Activated naive CD8-positive, alpha-beta T cell treated with anti-CD3 and anti-CD28 coated beads, Interleukin-2, amount 50 U/mL, for 24 hours (primary cell): Measurements from ENCODE around the gene ADGRG6.
"Not testable (repeated sequence)": the region's sequence is repeated elsewhere in the genome, so short reads cannot be mapped to it uniquely, and the experiment has no call there.

Experiments used
- ATAC-seq: fragments of 150-1000 bp; cut with Tn5 transposase; one replicate; pipeline ENCODE4 v1.10.0; 2021
- DNase-seq: peaks from one replicate; pipeline ENCODE4 v3.0.0; 2021
- H3K27ac Mint-ChIP-seq: one replicate; pipeline ENCODE4 v1.8.0; 2021; ENCODE audit warnings: mild to moderate bottlenecking, mixed read lengths
- H3K27me3 Mint-ChIP-seq: one replicate; pipeline ENCODE4 v1.8.0; 2021; ENCODE audit warnings: mixed read lengths
- H3K36me3 Mint-ChIP-seq: one replicate; pipeline ENCODE4 v1.8.0; 2021; ENCODE audit warnings: low read depth, mixed read lengths
- H3K4me1 Mint-ChIP-seq: one replicate; pipeline ENCODE4 v1.8.0; 2021; ENCODE audit warnings: mixed read lengths
- H3K4me3 Mint-ChIP-seq: one replicate; pipeline ENCODE4 v1.8.0; 2021; ENCODE audit warnings: mild to moderate bottlenecking, moderate library complexity, mixed read lengths
- H3K9me3 Mint-ChIP-seq: one replicate; pipeline ENCODE4 v1.8.0; 2021; ENCODE audit warnings: mixed read lengths

The ADGRG6 gene

GRCh38 chr6:142448091-142448729 is 146.4 kb downstream of the ADGRG6 start:
- H3K36me3 Mint-ChIP-seq = no peaks in the 10 kb centered on the region
- ATAC-seq (no peak), DNase-seq (no peak)
- H3K9me3 Mint-ChIP-seq = no peaks in the 10 kb centered on the region
- peaks cover 3% of the 10 kb centered on the region for H3K4me1 Mint-ChIP-seq
- H3K27ac Mint-ChIP-seq = no peak overlapping the region
- no peak overlapping the region for H3K4me3 Mint-ChIP-seq
- H3K27me3 Mint-ChIP-seq = no peaks in the 10 kb centered on the region

GRCh38 chr6:142450856-142451255 is 149.0 kb downstream of the ADGRG6 start:
- H3K4me3 Mint-ChIP-seq, H3K4me1 Mint-ChIP-seq, H3K27ac Mint-ChIP-seq: not testable (repeated sequence)

GRCh38 chr6:142452993-142453392 is 151.2 kb downstream of the ADGRG6 start:
- H3K4me3 Mint-ChIP-seq = no peak overlapping the region
- H3K9me3 Mint-ChIP-seq = no peaks in the 10 kb centered on the region
- DNase-seq (no peak), ATAC-seq (no peak)
- H3K27ac Mint-ChIP-seq = no peak overlapping the region
- H3K36me3 Mint-ChIP-seq = no peaks in the 10 kb centered on the region
- no peaks in the 10 kb centered on the region for H3K27me3 Mint-ChIP-seq
- H3K4me1 Mint-ChIP-seq = no peaks in the 10 kb centered on the region

More at GRCh38 chr6:142450856-142451255, 149.0 kb downstream of the ADGRG6 start:
- not testable (repeated sequence) for ATAC-seq, DNase-seq, H3K9me3 Mint-ChIP-seq, H3K27me3 Mint-ChIP-seq, H3K36me3 Mint-ChIP-seq

- ATAC-seq = not testable (repeated sequence)
These were observed 152.4 kb downstream of the ADGRG6 start for GRCh38 chr6:142454196-142454595.

GRCh38 chr6:142454848-142455247 is 153.0 kb downstream of the ADGRG6 start:
- H3K9me3 Mint-ChIP-seq, ATAC-seq, DNase-seq, H3K36me3 Mint-ChIP-seq, H3K4me3 Mint-ChIP-seq, H3K27me3 Mint-ChIP-seq, H3K4me1 Mint-ChIP-seq, H3K27ac Mint-ChIP-seq: not testable (repeated sequence)

More at GRCh38 chr6:142454196-142454595, 152.4 kb downstream of the ADGRG6 start:
- not testable (repeated sequence) for H3K4me1 Mint-ChIP-seq, H3K27me3 Mint-ChIP-seq, DNase-seq, H3K36me3 Mint-ChIP-seq, H3K4me3 Mint-ChIP-seq, H3K9me3 Mint-ChIP-seq, H3K27ac Mint-ChIP-seq

- no peaks in the 10 kb centered on the region for H3K36me3 Mint-ChIP-seq
- H3K4me3 Mint-ChIP-seq = no peak overlapping the region
- no peaks in the 10 kb centered on the region for H3K27me3 Mint-ChIP-seq
- peaks cover 3% of the 10 kb centered on the region for H3K9me3 Mint-ChIP-seq
- DNase-seq (no peak), ATAC-seq (no peak)
- H3K27ac Mint-ChIP-seq = no peak overlapping the region
- peaks cover 8% of the 10 kb centered on the region for H3K4me1 Mint-ChIP-seq
These were observed 154.3 kb downstream of the ADGRG6 start for GRCh38 chr6:142455957-142456589.

GRCh38 chr6:142457638-142458406 is 156.0 kb downstream of the ADGRG6 start:
- Mint-ChIP-seq H3K27ac (no peak overlapping the region), H3K4me1 (peaks cover 8% of the 10 kb centered on the region), H3K9me3 (peaks cover 9% of the 10 kb centered on the region), H3K36me3 (peaks cover 2% of the 10 kb centered on the region), H3K4me3 (no peak overlapping the region), H3K27me3 (no peaks in the 10 kb centered on the region)
- no peak for ATAC-seq
- no peak for DNase-seq

- Mint-ChIP-seq H3K4me3 (no peak overlapping the region), H3K27me3 (no peaks in the 10 kb centered on the region), H3K36me3 (peaks cover 2% of the 10 kb centered on the region), H3K4me1 (peaks cover 8% of the 10 kb centered on the region), H3K9me3 (peaks cover 14% of the 10 kb centered on the region), H3K27ac (no peak overlapping the region)
- ATAC-seq = no peak
- no peak for DNase-seq
These were observed 157.0 kb downstream of the ADGRG6 start for GRCh38 chr6:142458836-142459235.

GRCh38 chr6:142459271-142459670 is 157.5 kb downstream of the ADGRG6 start:
- no peak for DNase-seq
- H3K9me3 Mint-ChIP-seq = peaks cover 14% of the 10 kb centered on the region

GRCh38 chr6:142462260-142462659 is 160.5 kb downstream of the ADGRG6 start:
- ATAC-seq = no peak
- no peak for DNase-seq
- peaks cover 14% of the 10 kb centered on the region for H3K9me3 Mint-ChIP-seq
- no peak overlapping the region for H3K4me3 Mint-ChIP-seq
- H3K27me3 Mint-ChIP-seq = peaks cover 3% of the 10 kb centered on the region
- peaks cover 8% of the 10 kb centered on the region for H3K4me1 Mint-ChIP-seq
- no peak overlapping the region for H3K27ac Mint-ChIP-seq
- H3K36me3 Mint-ChIP-seq = peaks cover 2% of the 10 kb centered on the region

More at GRCh38 chr6:142459271-142459670, 157.5 kb downstream of the ADGRG6 start:
- Mint-ChIP-seq H3K27ac (no peak overlapping the region), H3K4me1 (peaks cover 8% of the 10 kb centered on the region), H3K36me3 (peaks cover 2% of the 10 kb centered on the region), H3K4me3 (no peak overlapping the region), H3K27me3 (no peaks in the 10 kb centered on the region)
- ATAC-seq = peak; percentile 49

GRCh38 chr6:142463988-142464387 is 162.2 kb downstream of the ADGRG6 start:
- no peak for ATAC-seq
- peaks cover 3% of the 10 kb centered on the region for H3K27me3 Mint-ChIP-seq
- H3K4me3 Mint-ChIP-seq = no peak overlapping the region

GRCh38 chr6:142469220-142469619 is 167.4 kb downstream of the ADGRG6 start:
- DNase-seq = no peak
- H3K27ac Mint-ChIP-seq = no peak overlapping the region
- peaks cover 3% of the 10 kb centered on the region for H3K9me3 Mint-ChIP-seq

More at GRCh38 chr6:142463988-142464387, 162.2 kb downstream of the ADGRG6 start:
- no peak overlapping the region for H3K27ac Mint-ChIP-seq
- no peak for DNase-seq
- H3K9me3 Mint-ChIP-seq = peaks cover 14% of the 10 kb centered on the region
- peaks cover 2% of the 10 kb centered on the region for H3K36me3 Mint-ChIP-seq
- peaks cover 8% of the 10 kb centered on the region for H3K4me1 Mint-ChIP-seq

GRCh38 chr6:142470421-142470820 is 168.6 kb downstream of the ADGRG6 start:
- peaks cover 3% of the 10 kb centered on the region for H3K4me1 Mint-ChIP-seq
- H3K9me3 Mint-ChIP-seq = peaks cover 3% of the 10 kb centered on the region
- H3K27ac Mint-ChIP-seq = no peak overlapping the region
- peaks cover 3% of the 10 kb centered on the region for H3K27me3 Mint-ChIP-seq
- no peak for DNase-seq
- ATAC-seq = no peak
- H3K36me3 Mint-ChIP-seq = no peaks in the 10 kb centered on the region
- no peak overlapping the region for H3K4me3 Mint-ChIP-seq

More at GRCh38 chr6:142469220-142469619, 167.4 kb downstream of the ADGRG6 start:
- Mint-ChIP-seq H3K27me3 (peaks cover 3% of the 10 kb centered on the region), H3K36me3 (no peaks in the 10 kb centered on the region), H3K4me3 (no peak overlapping the region), H3K4me1 (no peaks in the 10 kb centered on the region)
- ATAC-seq = peak; percentile 52

GRCh38 chr6:142474531-142475289 is 172.9 kb downstream of the ADGRG6 start:
- no peak overlapping the region for H3K4me3 Mint-ChIP-seq
- H3K27ac Mint-ChIP-seq = no peak overlapping the region

More at GRCh38 chr6:142474531-142475289, 172.9 kb downstream of the ADGRG6 start:
- Mint-ChIP-seq H3K9me3 (peaks cover 4% of the 10 kb centered on the region), H3K27me3 (no peaks in the 10 kb centered on the region), H3K36me3 (no peaks in the 10 kb centered on the region), H3K4me1 (peaks cover 9% of the 10 kb centered on the region)
- DNase-seq (no peak), ATAC-seq (no peak)
